HG03175 (cell line): Measurements from ENCODE around the gene ATF4.
"Not testable (repeated sequence)": the region's sequence is repeated elsewhere in the genome, so short reads cannot be mapped to it uniquely, and the experiment has no call there.

Experiments
- ATAC-seq: cut with Tn5 transposase; IDR thresholded peaks from one replicate; pipeline ENCODE4 v1.9.1; 2021; ENCODE audit warnings: mild to moderate bottlenecking, moderate library complexity; ENCODE audit not compliant: unreplicated experiment

The ATF4 gene

GRCh38 chr22:39510529-39511149, 9.7 kb upstream of the ATF4 start:
- no peak for ATAC-seq

- ATAC-seq, result no peak
These were observed 9.1 kb upstream of the ATF4 start for GRCh38 chr22:39511226-39511625.

- no peak for ATAC-seq
These were observed 8.3 kb upstream of the ATF4 start for GRCh38 chr22:39512026-39512425.

DNA sequence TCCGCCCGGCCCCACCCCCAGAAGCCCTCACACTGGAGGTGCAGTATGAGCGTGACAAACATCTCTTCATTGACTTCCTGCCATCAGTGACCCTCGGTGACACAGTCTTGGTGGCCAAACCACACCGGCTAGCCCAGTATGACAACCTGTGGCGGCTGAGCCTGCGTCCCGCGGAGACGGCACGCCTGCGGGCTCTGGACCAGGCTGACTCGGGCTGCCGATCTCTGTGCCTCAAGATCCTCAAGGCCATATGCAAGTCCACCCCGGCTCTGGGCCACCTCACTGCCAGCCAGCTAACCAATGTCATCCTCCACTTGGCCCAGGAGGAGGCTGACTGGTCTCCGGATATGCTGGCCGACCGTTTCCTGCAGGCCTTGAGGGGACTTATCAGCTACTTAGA, 6.6 kb upstream of the ATF4 start:
- ATAC-seq, result no peak

GRCh38 chr22:39514373-39514973, 5.9 kb upstream of the ATF4 start:
- no peak for ATAC-seq

- ATAC-seq, result no peak
These were observed 4.9 kb upstream of the ATF4 start for GRCh38 chr22:39515266-39516050.

- ATAC-seq, result no peak
These were observed 2.9 kb upstream of the ATF4 start for GRCh38 chr22:39517470-39517869.

DNA sequence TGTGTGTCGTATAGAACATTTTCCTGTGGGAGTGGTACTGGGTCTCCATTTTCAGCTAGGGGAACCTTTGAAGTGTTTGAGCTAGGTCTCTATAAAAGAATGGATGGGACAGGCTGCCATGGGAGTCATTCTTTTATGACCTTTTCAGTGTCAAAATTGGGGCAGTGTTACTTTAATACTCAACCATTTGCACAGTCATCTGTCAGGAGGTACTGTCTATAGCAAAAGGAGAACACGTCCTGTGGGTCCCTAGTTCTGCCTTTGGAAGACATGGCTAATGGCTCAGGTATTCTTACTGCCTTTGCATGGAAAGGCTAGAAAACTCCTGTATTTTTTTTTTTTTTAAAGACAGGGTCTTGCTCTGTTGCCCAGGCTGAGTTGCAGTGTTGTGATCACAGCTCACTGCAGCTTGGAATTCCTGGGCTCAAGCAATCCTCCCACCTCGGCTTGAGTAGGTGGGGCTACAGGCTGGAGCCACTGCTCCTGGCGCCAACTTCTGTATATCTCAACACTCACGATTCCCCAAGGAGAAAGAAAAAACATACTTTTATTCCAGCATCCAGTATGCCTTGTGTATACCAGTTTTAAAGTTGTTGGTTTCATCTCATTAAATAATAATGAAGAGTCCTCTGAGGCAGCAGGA, 2.1 kb upstream of the ATF4 start:
- no peak for ATAC-seq

DNA sequence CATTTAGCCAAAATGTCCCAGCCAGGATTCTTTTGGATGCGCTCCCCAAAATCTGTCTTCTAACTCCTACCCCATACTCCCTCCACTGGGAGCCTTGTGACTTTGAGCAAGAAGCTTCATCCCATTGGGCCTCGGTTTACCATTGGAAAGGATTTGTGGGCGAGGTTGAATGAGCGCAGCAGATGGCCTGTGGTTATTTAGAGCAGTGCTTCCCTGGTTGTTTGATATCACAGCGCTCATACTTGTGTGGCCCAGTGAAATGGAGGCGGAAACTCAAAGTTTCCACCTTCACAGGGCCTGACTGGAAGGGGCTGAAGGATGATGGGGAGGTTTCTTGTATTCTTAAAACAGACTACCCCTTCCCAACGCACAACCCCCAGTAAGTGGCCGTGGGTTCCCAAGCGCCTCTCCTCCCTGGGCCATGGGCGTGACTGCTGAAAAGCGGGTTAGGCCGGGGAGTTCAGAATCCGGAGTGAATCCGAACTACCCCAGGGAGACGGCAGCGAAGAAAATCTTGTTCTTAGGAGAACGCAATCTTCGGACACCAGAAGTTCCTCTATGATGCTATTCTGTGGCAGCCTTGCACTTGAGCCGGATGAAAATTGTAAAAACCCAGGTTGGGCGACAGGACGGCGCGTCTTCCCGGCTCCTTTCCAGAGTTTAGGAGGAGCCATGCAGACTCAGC, 1.2 kb upstream of the ATF4 start:
- ATAC-seq, result no peak

GRCh38 chr22:39519681-39520225, 609 bp upstream of the ATF4 start:
- peak; percentile 83 for ATAC-seq

DNA sequence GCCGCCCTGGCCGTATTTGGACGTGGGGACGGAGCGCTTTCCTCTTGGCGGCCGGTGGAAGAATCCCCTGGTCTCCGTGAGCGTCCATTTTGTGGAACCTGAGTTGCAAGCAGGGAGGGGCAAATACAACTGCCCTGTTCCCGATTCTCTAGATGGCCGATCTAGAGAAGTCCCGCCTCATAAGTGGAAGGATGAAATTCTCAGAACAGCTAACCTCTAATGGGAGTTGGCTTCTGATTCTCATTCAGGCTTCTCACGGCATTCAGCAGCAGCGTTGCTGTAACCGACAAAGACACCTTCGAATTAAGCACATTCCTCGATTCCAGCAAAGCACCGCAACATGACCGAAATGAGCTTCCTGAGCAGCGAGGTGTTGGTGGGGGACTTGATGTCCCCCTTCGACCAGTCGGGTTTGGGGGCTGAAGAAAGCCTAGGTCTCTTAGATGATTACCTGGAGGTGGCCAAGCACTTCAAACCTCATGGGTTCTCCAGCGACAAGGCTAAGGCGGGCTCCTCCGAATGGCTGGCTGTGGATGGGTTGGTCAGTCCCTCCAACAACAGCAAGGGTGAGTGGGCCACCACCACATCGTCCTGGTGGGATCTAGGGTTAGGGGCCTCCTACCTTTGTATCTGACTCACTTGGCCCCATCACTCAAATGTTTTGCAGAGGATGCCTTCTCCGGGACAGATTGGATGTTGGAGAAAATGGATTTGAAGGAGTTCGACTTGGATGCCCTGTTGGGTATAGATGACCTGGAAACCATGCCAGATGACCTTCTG, 934 bp downstream of the ATF4 start:
- ATAC-seq, result not testable (repeated sequence)

- ATAC-seq, result not testable (repeated sequence)
These were observed 1.7 kb downstream of the ATF4 start for GRCh38 chr22:39522091-39522490.

GRCh38 chr22:39522567-39523300, 2.4 kb downstream of the ATF4 start:
- ATAC-seq, result no peak

DNA sequence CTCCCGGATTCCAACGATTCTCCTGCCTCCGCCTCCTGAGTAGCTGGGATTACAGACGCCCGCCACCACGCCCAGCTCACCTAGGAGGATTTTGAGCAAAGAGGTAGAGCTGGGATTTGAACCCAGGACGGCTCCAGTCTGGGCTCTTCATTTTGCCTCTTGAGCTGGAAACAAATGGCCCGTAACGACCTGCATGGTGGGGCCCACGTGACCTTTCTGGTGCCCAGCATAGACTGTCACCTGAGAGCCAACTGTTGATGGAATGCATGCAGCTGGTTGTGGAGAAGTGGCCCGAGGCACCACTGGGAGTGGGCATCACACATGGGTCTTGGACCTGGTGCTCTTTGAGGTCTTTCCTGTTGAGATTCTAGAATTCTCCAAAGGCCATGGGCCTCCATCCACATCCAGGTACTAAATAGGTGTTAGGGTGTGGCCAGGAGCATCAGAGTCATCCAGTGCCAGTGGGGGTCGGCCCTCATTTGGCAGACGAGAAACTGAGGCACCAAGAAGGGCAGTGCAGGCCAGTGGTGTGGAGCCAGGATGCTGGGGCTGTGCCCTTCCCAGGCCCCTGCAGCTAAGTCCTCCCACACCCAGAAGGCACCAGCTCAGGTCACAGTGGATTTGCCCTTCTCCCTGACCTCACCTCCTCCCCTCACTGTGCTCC, 3.9 kb downstream of the ATF4 start:
- ATAC-seq, result no peak

GRCh38 chr22:39524753-39525657, 4.6 kb downstream of the ATF4 start:
- no peak for ATAC-seq

DNA sequence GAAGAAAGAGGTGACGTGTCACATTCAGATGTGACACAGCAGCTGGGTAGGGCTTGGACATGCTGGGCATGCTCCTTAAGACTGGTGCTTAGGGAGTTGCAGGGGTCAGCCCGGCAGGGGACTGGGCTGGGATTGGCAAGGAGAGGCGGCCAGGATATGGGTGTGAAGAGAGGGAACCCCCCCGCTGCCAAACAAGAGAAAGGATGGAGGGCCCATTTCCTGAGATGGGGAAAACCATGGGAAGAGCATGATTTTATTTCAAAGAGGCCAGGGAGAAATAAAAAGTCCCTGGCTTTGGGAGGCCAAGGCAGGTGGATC, 5.3 kb downstream of the ATF4 start:
- no peak for ATAC-seq

DNA sequence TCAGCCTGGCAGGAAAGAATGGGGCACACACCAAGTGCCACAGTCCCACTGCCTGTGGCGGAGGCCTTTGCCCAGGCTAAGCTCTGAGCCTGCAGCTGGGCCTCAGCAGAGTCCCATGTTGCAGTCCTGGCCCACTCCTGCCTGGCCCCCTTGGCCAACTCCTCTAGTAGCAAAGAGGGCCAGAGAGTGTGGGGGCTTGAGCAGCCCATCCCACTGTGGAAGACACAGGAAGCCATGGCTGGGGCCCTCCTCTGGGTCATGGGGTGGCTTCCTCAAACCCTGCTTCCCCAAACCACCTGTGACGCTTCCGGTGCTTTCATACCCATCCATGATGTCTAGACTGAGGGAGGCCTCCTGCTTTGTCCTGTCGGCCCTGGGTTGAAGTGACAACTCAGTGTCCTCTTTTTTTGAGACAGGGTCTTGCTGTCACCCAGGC, 6.4 kb downstream of the ATF4 start:
- no peak for ATAC-seq

DNA sequence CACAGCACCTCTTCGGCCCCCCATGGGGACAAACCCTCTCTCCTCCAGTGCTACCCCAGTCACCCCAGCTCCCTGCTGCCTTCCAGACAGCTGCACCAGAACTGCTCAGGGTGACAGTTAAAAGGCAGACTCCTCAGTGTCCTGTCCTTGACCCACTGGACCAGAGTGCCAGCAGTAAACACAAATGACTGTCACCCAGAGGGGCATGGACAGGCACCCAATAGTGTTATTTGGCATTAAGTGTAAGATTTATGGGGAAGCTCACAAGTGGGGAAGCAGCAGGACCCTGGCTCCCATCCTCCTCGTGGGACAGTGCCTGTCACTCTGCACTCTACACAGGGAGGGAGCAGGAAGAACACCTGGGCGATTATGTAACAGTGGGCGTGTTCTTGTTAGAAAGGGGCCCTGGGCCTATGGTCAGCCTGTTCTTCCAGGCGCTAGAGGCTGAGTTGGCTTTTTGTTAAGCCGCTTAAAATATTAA, 7.2 kb downstream of the ATF4 start:
- ATAC-seq, result no peak
